Stimulated activated CD4-positive, alpha-beta T cell treated with anti-CD3 and anti-CD28 coated beads, Interleukin-12 subunit alpha, Interleukin-12 subunit beta, amount 100 ng/mL, for 4 hours (primary cell): ENCODE results near the gene SLC22A8.
"Not testable (repeated sequence)": the region's sequence is repeated elsewhere in the genome, so short reads cannot be mapped to it uniquely, and the experiment has no call there.

Experiments
- DNase-seq: peaks from one replicate; pipeline ENCODE4 v3.0.0-alpha.2; 2020

The SLC22A8 gene

DNA sequence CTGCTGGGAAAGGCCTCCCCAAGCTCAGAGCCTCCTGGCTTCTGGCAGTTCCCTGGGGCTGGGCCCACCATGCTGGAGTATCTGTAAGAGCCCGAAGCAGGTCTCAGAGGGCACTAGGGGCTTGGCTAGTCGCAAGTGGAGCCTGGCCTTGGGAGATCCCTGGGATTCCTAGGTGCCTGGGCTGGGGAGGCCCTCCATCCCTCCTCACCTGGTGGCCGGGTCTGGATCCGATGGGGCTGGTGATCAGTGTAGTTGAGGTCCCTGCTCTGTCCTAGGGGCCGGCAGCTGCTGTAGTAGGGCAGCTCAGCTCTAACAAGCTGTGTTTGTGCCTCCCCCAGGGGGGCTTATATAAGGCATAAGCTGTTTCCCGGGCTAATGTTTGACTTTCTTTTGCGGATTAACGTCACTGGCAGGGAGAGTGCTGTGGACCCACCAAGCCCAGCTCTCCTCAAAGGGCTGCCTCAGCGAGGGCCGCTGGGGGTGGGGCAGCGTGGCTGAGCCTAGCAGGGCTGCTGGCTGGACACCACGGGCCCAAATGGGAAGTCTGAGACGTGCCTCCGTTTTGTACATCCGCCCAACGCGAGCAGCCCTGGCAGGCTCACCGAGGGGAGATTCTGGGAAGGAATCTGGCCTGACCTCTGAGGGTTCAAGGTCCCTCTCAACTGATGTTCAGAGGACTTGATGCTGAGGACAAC, at the start of gene SLC22A8:
Gene SLC22A8 (minus strand): TSS at position 321 of the 695 bp plus-strand sequence. CDS start 883 bp downstream, outside the sequence.
- DNase-seq = no peak

- DNase-seq = not testable (repeated sequence)
These were observed 30.6 kb upstream of the SLC22A8 start for GRCh38 chr11:63046203-63046602.

GRCh38 chr11:63042596-63042995, 27.0 kb upstream of the SLC22A8 start:
- DNase-seq = no peak

GRCh38 chr11:63032457-63032856, 16.8 kb upstream of the SLC22A8 start:
- no peak for DNase-seq

DNA sequence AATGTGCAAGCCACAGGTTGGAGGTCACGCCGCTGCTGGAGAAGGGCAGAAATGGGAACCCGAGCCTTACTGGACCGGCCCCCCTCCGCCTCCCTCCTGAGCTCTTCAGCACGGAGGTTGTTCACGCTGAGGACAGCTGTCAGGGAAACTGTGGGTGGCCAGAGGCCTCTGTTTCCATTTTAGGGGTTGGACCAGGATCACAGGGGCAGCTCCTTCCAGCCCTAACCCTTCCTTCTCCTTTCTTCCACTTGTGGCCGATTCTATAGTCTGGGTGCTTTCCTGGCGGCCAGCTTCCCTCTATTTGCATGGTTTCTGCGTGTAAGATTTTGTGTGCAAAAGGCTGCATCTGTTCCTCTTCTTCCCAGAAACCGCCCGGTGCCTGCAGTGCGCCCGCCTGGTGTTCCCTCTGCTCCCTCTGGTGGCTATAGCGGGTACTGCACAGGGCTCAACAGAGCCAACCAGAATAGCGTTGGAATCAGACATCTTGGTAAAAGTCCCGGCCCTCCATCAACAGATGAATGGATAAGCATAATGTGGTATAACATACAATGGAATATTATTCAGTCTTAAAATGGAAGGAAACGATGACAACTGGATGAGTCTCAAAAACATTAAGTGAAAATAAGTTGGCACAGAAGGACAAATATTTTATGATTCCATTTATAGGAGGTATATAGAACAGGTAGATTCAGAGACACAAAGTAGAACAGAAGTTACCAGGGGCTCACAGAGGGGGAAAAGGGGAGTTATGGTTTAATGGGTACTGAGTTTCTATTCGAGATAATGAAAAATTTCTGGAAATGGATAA, 8.4 kb upstream of the SLC22A8 start:
- peak; percentile 88 for DNase-seq

- no peak for DNase-seq
These were observed 7.7 kb upstream of the SLC22A8 start for GRCh38 chr11:63023222-63023814.

- no peak for DNase-seq
These were observed 6.8 kb upstream of the SLC22A8 start for GRCh38 chr11:63022441-63022840.

DNA sequence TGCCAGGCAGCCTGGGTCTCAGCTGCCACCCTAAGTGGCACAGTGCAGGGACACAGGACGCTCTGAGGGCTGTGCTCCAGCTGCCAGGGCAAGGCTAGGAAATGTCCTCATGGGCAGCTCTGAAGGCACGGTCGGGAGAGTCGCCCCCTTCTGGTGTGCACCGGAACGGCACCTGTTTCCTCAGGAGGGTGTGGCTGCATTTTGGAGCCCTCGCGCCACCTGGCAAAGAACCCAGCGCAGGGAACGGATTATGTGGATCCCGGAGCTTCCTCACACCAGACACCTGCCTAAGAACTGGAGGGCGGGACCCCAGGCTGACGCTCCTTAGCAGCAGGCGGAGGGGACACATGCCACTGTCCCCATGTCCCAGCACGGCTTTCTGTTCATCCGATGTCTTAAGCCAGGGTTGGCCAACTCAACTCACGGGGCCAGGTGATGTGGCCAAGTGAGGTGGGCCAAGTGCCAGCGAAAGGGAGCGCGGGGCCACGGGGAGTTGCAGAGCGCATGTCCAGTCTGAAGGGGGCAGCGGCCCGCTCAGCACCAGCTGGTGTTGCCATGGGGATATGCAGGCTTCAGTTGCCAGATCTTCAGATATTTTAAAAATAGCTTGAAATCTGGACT, 5.1 kb upstream of the SLC22A8 start:
- peak; percentile 21 for DNase-seq

- no peak for DNase-seq
These were observed 3.9 kb upstream of the SLC22A8 start for GRCh38 chr11:63019506-63019905.

GRCh38 chr11:63017306-63017974, 1.8 kb upstream of the SLC22A8 start:
- no peak for DNase-seq

DNA sequence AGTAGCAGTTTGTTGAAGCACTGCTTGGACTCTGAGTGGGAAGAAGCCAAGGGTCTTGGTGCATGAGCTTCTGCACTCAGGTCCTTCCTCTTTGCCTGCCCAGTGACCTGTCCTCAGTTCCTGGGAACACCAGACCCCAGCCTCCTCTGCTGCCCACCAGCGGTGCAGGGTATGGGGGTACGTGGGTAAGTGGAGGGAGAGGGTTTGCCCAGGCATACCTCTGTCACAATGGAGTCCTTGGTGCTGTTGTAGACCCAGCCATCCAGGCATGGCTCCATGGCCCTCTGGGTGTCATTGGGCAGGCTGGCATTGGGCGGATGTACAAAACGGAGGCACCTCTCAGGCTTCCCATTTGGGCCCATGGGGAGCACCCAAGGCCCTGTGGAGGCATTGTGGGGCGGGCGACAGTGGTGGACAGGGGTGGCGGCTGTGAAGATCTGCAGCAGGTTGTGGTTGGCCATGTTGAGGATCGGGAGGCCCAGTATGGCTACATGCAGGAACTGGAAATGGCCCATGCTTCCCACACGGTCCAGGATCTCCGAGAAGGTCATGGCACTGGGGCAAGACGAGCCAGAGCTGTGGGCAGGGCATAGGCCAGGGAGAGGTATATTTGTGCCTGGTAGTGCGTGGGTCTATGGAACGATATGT, 1.1 kb downstream of the SLC22A8 start:
- no peak for DNase-seq

GRCh38 chr11:63012839-63013238, 2.8 kb downstream of the SLC22A8 start:
- DNase-seq = no peak

DNA sequence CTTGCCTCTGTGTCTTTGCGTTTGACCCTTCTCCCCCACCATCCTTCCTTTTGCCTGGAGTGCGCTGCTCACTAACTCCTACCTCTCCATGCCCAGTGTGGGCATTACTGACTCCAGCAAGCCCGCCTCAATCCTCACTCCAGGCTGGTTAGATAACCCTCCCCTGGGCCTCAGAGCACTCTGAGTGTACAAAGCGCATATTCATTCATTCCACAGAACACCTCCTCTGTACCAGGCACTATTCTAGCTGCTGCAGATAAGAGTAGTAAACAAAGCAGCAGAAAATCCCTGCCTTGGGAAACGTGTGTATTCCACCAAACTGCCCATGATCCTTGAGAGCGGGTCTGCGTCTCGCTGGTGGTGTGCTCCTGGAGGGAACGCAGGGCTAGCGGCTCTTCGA, 3.2 kb downstream of the SLC22A8 start:
- no peak for DNase-seq

GRCh38 chr11:63010934-63011439, 4.7 kb downstream of the SLC22A8 start:
- DNase-seq = no peak

DNA sequence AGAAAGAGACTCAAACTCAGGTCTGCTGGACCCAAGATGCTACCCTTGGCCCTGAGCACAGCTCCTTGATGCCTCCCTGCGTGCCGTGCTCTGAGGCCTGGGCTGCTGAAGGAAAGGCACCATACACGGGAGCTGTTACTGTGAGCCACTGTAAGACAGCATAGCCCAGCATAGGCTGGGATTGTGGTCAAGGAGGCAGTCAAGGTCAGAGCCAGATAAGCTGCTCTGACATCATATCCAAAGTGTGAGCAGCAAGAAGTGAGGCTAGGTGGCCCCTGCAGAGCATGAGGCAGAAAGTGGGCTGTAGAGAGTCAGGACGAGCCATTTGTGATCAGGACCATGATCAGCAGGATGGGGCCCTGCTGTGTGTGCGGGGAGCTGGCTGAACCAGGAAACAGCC, 7.7 kb downstream of the SLC22A8 start:
- DNase-seq = no peak

GRCh38 chr11:63001456-63001855, 14.2 kb downstream of the SLC22A8 start:
- DNase-seq = no peak

- no peak for DNase-seq
These were observed 16.0 kb downstream of the SLC22A8 start for GRCh38 chr11:62999649-63000048.

DNA sequence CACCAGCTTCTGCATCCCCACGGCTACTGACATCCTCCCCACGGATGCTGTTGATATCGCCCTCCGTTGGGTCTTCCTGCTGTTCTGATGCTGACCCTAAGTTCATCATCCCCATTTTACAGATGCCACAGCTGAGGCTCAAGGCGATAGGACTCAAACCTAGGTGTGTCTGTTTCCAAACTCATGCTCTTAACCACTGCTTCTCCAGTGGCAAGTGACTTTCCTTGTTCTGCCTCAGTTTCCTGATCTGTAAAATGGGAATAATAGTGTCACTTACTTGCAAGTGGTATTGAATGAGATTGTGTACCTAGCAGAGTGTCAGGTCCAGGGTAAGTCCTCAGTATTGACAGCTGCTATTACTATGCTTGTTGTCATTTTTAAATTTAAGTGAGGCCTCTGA, 16.5 kb downstream of the SLC22A8 start:
- no peak for DNase-seq

- no peak for DNase-seq
These were observed 19.4 kb downstream of the SLC22A8 start for GRCh38 chr11:62996271-62996670.

GRCh38 chr11:62994775-62995174, 20.9 kb downstream of the SLC22A8 start:
- DNase-seq = no peak

DNA sequence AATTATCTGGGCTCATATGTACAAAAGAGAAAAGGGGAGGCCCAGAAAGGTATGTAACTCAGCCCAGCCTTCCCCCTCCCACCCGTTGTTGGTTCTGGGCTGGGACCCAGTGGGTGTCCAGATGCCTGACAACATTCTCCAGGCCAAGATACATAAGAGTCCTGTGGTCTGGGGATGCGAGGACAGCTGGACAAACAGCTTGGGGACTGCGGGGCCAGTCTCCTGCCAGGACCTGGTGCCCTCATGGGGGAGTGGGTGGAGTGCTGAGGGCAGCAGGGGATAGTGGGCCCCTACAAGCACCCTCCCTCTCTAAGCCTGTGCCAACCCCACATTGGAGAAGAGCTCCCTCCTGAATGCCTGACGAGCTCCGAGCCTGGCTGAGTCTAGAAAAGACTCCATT, 27.4 kb downstream of the SLC22A8 start:
- DNase-seq = no peak
